Neural crest cell (in vitro differentiated cells): Measurements from ENCODE around the gene FBRS. TPM values are rescaled to one million over a fixed set of nuclear protein-coding genes. Genes with fewer than 3 reads are reported as not detected.
"Not testable (repeated sequence)": the region's sequence is repeated elsewhere in the genome, so short reads cannot be mapped to it uniquely, and the experiment has no call there.

Experiments
- DNase-seq: peaks from one replicate; pipeline ENCODE4 v3.0.0; 2021; ENCODE audit warnings: low read depth, mixed read lengths, low spot score
- H3K27ac Mint-ChIP-seq: one replicate; pipeline ENCODE4 v1.8.0; 2021; ENCODE audit warnings: mild to moderate bottlenecking, mixed read lengths; ENCODE audit not compliant: unreplicated experiment
- H3K27me3 Mint-ChIP-seq: 2 replicates; pipeline ENCODE4 v1.8.0; 2021; ENCODE audit warnings: low read depth, mild to moderate bottlenecking, mixed read lengths
- H3K36me3 Mint-ChIP-seq: 2 replicates; pipeline ENCODE4 v1.8.0; 2021; ENCODE audit warnings: low read depth, mild to moderate bottlenecking, mixed read lengths
- H3K4me1 Mint-ChIP-seq: 2 replicates; pipeline ENCODE4 v1.8.0; 2021; ENCODE audit warnings: mixed read lengths
- H3K4me3 Mint-ChIP-seq: one replicate; pipeline ENCODE4 v1.8.0; 2021; ENCODE audit warnings: mild to moderate bottlenecking, mixed read lengths
- H3K9me3 Mint-ChIP-seq: 2 replicates; pipeline ENCODE4 v1.8.0; 2021; ENCODE audit warnings: mixed read lengths
- CTCF ChIP-seq: fragments of 200-600 bp; sonication (generic); conservative IDR thresholded peaks from 2 replicates; pipeline ENCODE4 v1.5.0; 2021; ENCODE audit warnings: antibody characterized with exemption, mild to moderate bottlenecking
- total RNA-seq: library from RNA; stranded (reverse); gene quantifications from 2 replicates; pipeline ENCODE4 v1.2.1, GENCODE V29; 2021

Gene FBRS
- total RNA-seq, 1 donor from 2014 or later: 67.1 TPM

DNA sequence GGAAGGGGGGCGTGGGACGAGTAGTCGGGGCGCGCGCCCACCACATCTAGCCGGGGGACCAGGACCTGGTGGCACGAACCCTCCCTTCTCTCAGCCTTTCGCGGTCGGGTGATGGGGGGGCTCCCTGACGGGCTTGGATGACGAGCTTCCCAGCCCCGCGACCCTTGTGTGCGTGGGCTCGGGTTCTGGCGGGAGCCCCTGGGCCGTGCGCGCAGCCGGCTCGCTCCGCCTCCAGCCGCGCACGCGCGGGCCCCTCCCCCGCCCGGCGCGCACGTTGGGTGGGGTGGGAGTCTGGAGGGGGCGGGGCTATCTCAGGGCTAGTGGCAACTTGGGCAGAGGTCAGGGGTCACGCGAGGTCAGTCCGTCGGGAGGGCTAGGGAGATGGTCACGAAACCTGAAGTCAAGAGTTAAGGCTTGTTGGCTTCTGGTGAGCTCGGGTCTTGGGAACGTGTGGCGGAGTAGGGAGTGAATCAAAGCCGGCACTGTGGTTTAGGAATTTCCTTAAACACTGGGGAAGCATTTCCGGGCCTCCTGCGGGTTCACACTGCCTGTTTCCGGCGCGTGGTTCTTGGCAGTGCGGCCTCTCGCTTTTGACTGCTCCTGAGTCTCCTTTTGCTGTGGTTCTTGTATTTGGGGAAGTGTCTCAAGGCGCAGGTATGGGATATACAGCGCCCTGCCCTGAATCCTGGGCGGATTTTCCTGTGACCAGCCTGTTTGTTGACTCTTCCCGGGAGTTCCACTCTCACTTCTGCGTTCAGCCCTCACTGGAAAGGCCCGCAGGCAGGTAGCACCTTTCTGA is 40.8 kb downstream of the FBRS start, which contains the start of gene SRCAP:
Gene SRCAP (plus strand): TSS at position 356 of the 799 bp plus-strand sequence. CDS start 1,654 bp downstream, outside the sequence.
- Mint-ChIP-seq H3K27ac (peak within 1 kb of the TSS; percentile 100), H3K36me3 (peaks cover 12% of the 10 kb centered on the region), H3K4me1 (peaks cover 34% of the 10 kb centered on the region), H3K9me3 (no peaks in the 10 kb centered on the region), H3K4me3 (peak within 1 kb of the TSS; percentile 97), H3K27me3 (peaks cover 5% of the 10 kb centered on the region)
- TF ChIP-seq CTCF: no peak
- DNase-seq: peak; percentile 87

DNA sequence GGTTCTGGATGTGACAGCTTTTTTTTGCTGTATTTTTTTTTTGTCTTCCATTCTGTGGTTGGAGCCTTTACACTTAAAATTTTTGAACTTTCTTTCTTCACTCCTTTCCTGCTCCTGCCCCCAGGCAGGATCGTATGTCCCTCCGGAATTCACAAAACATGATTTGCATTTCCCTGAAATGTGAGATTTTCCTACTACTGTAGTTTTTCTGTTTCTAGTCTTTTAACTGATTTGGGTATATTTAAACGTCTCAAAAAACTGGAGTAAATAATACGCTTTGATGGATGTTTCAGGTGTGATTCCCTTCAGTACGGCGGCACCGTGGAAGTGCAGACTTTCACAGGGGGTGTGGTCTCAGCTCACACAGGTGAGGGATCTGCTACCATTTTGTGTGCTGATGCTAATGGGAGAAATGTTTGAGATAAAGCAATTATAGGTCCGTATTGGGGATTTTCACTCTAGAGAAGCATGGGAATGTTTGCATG is 41.4 kb downstream of the FBRS start:
- DNase-seq: no peak
- TF ChIP-seq CTCF: no peak
- peaks cover 5% of the 10 kb centered on the region for H3K27me3 Mint-ChIP-seq
- H3K4me3 Mint-ChIP-seq: peak overlapping the region; percentile 97
- H3K4me1 Mint-ChIP-seq: peaks cover 34% of the 10 kb centered on the region
- peaks cover 13% of the 10 kb centered on the region for H3K36me3 Mint-ChIP-seq
- H3K27ac Mint-ChIP-seq: peak overlapping the region; percentile 100
- H3K9me3 Mint-ChIP-seq: no peaks in the 10 kb centered on the region

- Mint-ChIP-seq H3K4me3 (peak overlapping the region; percentile 97), H3K36me3 (peaks cover 13% of the 10 kb centered on the region), H3K4me1 (peaks cover 30% of the 10 kb centered on the region), H3K27ac (peak overlapping the region; percentile 83), H3K9me3 (no peaks in the 10 kb centered on the region), H3K27me3 (peaks cover 5% of the 10 kb centered on the region)
- no peak for TF ChIP-seq CTCF
- DNase-seq: no peak
Observed at GRCh38 chr16:30700491-30700890, 42.3 kb downstream of the FBRS start.

DNA sequence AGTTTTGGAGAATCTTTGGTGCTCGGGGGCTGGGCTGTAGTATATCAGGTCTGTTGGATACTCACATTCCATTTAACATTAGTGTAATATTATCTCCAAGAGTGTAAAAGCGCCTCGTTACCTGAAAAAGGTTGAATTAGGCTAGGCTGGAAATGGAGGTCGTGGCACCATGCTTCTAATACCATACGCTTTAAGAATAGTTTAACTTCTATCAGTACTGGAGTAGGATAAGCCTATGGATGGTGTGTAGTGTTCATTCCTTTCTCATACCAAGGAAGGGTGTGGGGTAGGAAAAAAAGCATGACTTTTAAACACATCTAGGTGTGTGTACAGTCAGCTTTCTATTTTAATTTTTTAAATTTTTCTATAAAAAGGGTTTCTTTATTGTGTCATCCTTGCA is 42.7 kb downstream of the FBRS start:
- no peak for DNase-seq
- H3K9me3 Mint-ChIP-seq: no peaks in the 10 kb centered on the region
- H3K4me3 Mint-ChIP-seq: peak overlapping the region; percentile 77
- H3K27me3 Mint-ChIP-seq: peaks cover 5% of the 10 kb centered on the region
- H3K36me3 Mint-ChIP-seq: peaks cover 13% of the 10 kb centered on the region
- H3K4me1 Mint-ChIP-seq: peaks cover 30% of the 10 kb centered on the region
- TF ChIP-seq CTCF: no peak
- H3K27ac Mint-ChIP-seq: peak overlapping the region; percentile 83

GRCh38 chr16:30703071-30703470 is 44.8 kb downstream of the FBRS start:
- not testable (repeated sequence) for H3K27me3 Mint-ChIP-seq, H3K9me3 Mint-ChIP-seq, DNase-seq, H3K27ac Mint-ChIP-seq
- Mint-ChIP-seq H3K4me3 (peak overlapping the region; percentile 76), H3K36me3 (peaks cover 26% of the 10 kb centered on the region), H3K4me1 (peaks cover 19% of the 10 kb centered on the region)

DNA sequence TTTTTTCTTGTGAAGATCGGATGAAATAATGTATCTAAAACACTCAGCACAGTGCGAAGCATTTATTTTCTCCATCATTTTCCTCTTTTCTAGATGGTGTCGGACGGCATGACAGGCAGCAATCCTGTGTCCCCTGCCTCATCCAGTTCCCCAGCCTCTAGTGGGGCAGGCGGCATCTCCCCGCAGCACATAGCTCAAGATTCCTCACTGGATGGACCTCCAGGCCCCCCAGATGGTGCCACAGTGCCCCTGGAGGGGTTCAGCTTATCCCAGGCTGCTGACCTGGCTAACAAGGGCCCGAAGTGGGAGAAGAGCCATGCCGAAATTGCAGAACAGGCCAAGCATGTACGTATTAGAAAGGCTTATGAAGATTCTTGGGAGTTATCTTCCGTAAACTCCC is 45.7 kb downstream of the FBRS start:
- Mint-ChIP-seq H3K27me3 (peaks cover 2% of the 10 kb centered on the region), H3K36me3 (peaks cover 26% of the 10 kb centered on the region), H3K4me3 (no peak overlapping the region), H3K4me1 (peaks cover 17% of the 10 kb centered on the region), H3K9me3 (no peaks in the 10 kb centered on the region), H3K27ac (no peak overlapping the region)
- no peak for DNase-seq
- TF ChIP-seq CTCF: no peak
